Keratinocyte (primary cell): ENCODE data around the gene KCNG2. TPM values are rescaled to one million over a fixed set of nuclear protein-coding genes. Genes with fewer than 3 reads are reported as not detected.

Experiments
- DNase-seq: peaks from one replicate; pipeline ENCODE4 v3.0.0-alpha.2; 2011; ENCODE audit warnings: low read depth, missing footprints, low spot score
- FAIRE-seq: peaks from 2 replicates; lab custom pipeline; 2011; peaks lifted over from hg19 to GRCh38; lab: Jason Lieb, UNC
- H2AFZ ChIP-seq: 2 replicates; pipeline ENCODE4 v1.6.0; 2012; ENCODE audit warnings: low read length, control low read depth, inconsistent platforms; ENCODE audit not compliant: control insufficient read depth
- H3K27ac ChIP-seq: 2 replicates; pipeline ENCODE4 v1.5.1; 2011; ENCODE audit warnings: low read length; ENCODE audit not compliant: control insufficient read depth, insufficient read depth
- H3K27me3 ChIP-seq: 3 replicates; pipeline ENCODE4 v1.6.0; 2011; ENCODE audit warnings: low read length; ENCODE audit not compliant: control insufficient read depth, insufficient read depth; ENCODE audit errors: extremely low read depth
- H3K36me3 ChIP-seq, 2 experiments: 2 replicates in 1 of 2; 3 replicates in 1 of 2; pipeline ENCODE4 v1.5.1; 2011; ENCODE audit warnings: low read length in 2 of 2, mild to moderate bottlenecking in 1 of 2; ENCODE audit not compliant: control insufficient read depth in 2 of 2, insufficient read depth in 2 of 2; ENCODE audit errors: extremely low read depth in 1 of 2
- H3K4me1 ChIP-seq: 3 replicates; pipeline ENCODE4 v1.5.1; 2011; ENCODE audit warnings: low read length; ENCODE audit not compliant: control insufficient read depth, insufficient read depth; ENCODE audit errors: extremely low read depth
- H3K4me2 ChIP-seq: 3 replicates; pipeline ENCODE4 v1.6.0; 2011; ENCODE audit warnings: low read depth, low read length; ENCODE audit not compliant: control insufficient read depth, insufficient read depth; ENCODE audit errors: extremely low read depth
- H3K4me3 ChIP-seq, 3 experiments: fragments of 200-600 bp in 1 of 3; sonication (generic) in 1 of 3; 2 replicates in 2 of 3; 3 replicates in 1 of 3; pipeline ENCODE4 v1.5.1; 2011 to 2016; ENCODE audit warnings: low read length in 3 of 3, mild to moderate bottlenecking in 3 of 3, control low read depth in 2 of 3, inconsistent platforms in 1 of 3, low read depth in 1 of 3, mixed read lengths in 1 of 3, mixed run types in 1 of 3, moderate library complexity in 1 of 3; ENCODE audit not compliant: control insufficient read depth in 2 of 3, insufficient read depth in 2 of 3; ENCODE audit errors: extremely low read depth in 1 of 3
- H3K79me2 ChIP-seq: 2 replicates; pipeline ENCODE4 v1.6.0; 2012; ENCODE audit warnings: low read length; ENCODE audit not compliant: control insufficient read depth, insufficient read depth
- H3K9ac ChIP-seq: 3 replicates; pipeline ENCODE4 v1.6.0; 2011; ENCODE audit warnings: low read length; ENCODE audit not compliant: control insufficient read depth, insufficient read depth; ENCODE audit errors: extremely low read depth
- H3K9me1 ChIP-seq: 3 replicates; pipeline ENCODE4 v1.6.0; 2011; ENCODE audit warnings: low read length; ENCODE audit not compliant: control insufficient read depth, insufficient read depth; ENCODE audit errors: extremely low read depth
- H3K9me3 ChIP-seq: 2 replicates; pipeline ENCODE4 v1.5.1; 2012; ENCODE audit warnings: low read depth, low read length; ENCODE audit not compliant: control insufficient read depth
- H4K20me1 ChIP-seq: 3 replicates; pipeline ENCODE4 v1.6.0; 2011; ENCODE audit warnings: low read length; ENCODE audit not compliant: control insufficient read depth, insufficient read depth; ENCODE audit errors: extremely low read depth
- CTCF ChIP-seq, 3 experiments: IDR thresholded peaks in 1 of 3; conservative IDR thresholded peaks in 1 of 3; optimal IDR thresholded peaks in 1 of 3; 2 replicates in 2 of 3; 3 replicates in 1 of 3; pipeline versions ENCODE3 to v1.5.1; 2011; ENCODE audit warnings: low read length in 3 of 3, mild to moderate bottlenecking in 3 of 3, moderate library complexity in 2 of 3, control low read depth in 1 of 3, inconsistent platforms in 1 of 3; ENCODE audit not compliant: insufficient read depth in 2 of 3; ENCODE audit errors: extremely low read depth in 1 of 3
- EZH2 ChIP-seq: IDR thresholded peaks from one replicate; pipeline ENCODE4 v1.6.1; 2012; ENCODE audit warnings: inconsistent platforms, mild to moderate bottlenecking, low read length, moderate library complexity
- dilution Hi-C: fragments of 300-500 bp; cut with MboI; formaldehyde crosslinking; loops from one replicate; pipeline ENCODE4 v1.7.0; 2020; ENCODE audit warnings: low sequenced_read_pairs; ENCODE audit not compliant: extremely low pct_ligation_motif_present
- polyA plus RNA-seq, 5 experiments: library from polyadenylated mRNA; depleted of rRNA in 3 of 5; stranded (reverse) in 3 of 5; stranded (forward) in 1 of 5; unstranded in 1 of 5; fragments of >200 nt; gene quantifications; 1 replicate in 1 of 5; 2 replicates in 3 of 5; 3 replicates in 1 of 5; pipeline versions ENCODE4 v1.2.1 to v1.2.3, GENCODE V29; 2011 to 2012; ENCODE audit warnings: missing spikeins in 2 of 5, low read depth in 1 of 5, low replicate concordance in 1 of 5

The KCNG2 gene
- polyA plus RNA-seq, 1 donor (not counting 4 experiments of a cell fraction or from before 2014, with no cell fraction given) = not detected

- Histone ChIP-seq H3K4me1 (no peaks in the 10 kb centered on the region), H2AFZ (no peak overlapping the region), H3K9ac (no peak overlapping the region), H3K4me2 (no peak overlapping the region), H3K27ac (no peak overlapping the region), H3K4me3 (no peak overlapping the region), H4K20me1 (no peaks in the 10 kb centered on the region), H3K27me3 (no peaks in the 10 kb centered on the region), H3K79me2 (no peaks in the 10 kb centered on the region), H3K9me1 (no peaks in the 10 kb centered on the region), H3K36me3 (no peaks in the 10 kb centered on the region), H3K9me3 (peaks cover 7% of the 10 kb centered on the region)
- FAIRE-seq (no peak), DNase-seq (no peak)
- dilution Hi-C loops = no loop called here
- no peak for TF ChIP-seq CTCF (optimal IDR thresholded peaks at IDR 0.05 in 1 of 3, IDR thresholded peaks at IDR 0.05 in 1 of 3, conservative IDR thresholded peaks at IDR 0.05 in 1 of 3; ENCODE audit: extremely low read depth in 1 of 3, insufficient read depth in 2 of 3, low read length in 3 of 3)
- TF ChIP-seq EZH2 = no peak
Measured at GRCh38 chr18:79826966-79827365, 29.2 kb downstream of the KCNG2 start.

DNA sequence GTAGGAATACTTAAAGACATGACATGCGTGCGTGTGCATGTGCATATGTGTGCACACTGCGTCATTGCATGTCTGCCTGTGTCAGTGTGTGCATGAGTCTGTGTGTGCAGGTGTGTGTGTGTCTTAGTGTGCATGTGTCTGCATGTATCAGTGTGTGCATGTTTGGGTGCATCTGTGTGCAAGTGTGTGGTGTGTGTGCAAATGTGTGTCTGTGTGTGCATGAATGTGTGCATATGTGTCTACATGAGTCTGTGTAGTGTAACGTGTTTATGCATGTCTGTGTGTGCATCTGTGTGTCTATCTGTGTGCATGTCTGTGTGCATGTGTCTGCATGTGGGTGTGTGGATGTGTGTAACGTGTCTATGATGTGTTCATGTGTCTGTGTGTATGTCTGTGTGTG is 30.5 kb downstream of the KCNG2 start:
- no peak overlapping the region for H3K4me3 ChIP-seq
- H3K27me3 ChIP-seq = no peaks in the 10 kb centered on the region
- no peak overlapping the region for H3K27ac ChIP-seq
- peaks cover 10% of the 10 kb centered on the region for H3K9me3 ChIP-seq
- TF ChIP-seq EZH2 = no peak
- dilution Hi-C loops = no loop called here
- H2AFZ ChIP-seq = no peak overlapping the region
- DNase-seq (no peak), FAIRE-seq (no peak)
- H3K36me3 ChIP-seq = no peaks in the 10 kb centered on the region
- H3K9ac ChIP-seq = no peak overlapping the region
- H3K4me2 ChIP-seq = no peak overlapping the region
- no peaks in the 10 kb centered on the region for H3K79me2 ChIP-seq
- no peaks in the 10 kb centered on the region for H3K9me1 ChIP-seq
- H3K4me1 ChIP-seq = no peaks in the 10 kb centered on the region
- H4K20me1 ChIP-seq = no peaks in the 10 kb centered on the region
